Cardiac fibroblast (primary cell): Measurements from ENCODE around the gene LAG3.

ENCODE experiments used
- DNase-seq, 2 donors: peaks; one replicate each; pipeline versions ENCODE4 v3.0.0 to v3.0.0-alpha.2; 2010; ENCODE audit warnings: low read depth in 2 of 2
- H3K4me3 ChIP-seq, 2 donors: replicated peaks in 1 of 2; 1 replicate in 1 of 2; 2 replicates in 1 of 2; pipeline ENCODE4 v1.5.1; 2011; ENCODE audit warnings: low read depth in 2 of 2, low read length in 2 of 2, mild to moderate bottlenecking in 2 of 2, moderate library complexity in 1 of 2
- CTCF ChIP-seq: IDR thresholded peaks from one replicate; pipeline ENCODE4 v1.5.1; 2011; ENCODE audit warnings: low read depth, mild to moderate bottlenecking, low read length, inconsistent platforms

Gene LAG3

GRCh38 chr12:6775185-6776174 lies 3.2 kb downstream of the LAG3 start:
- no peak for DNase-seq
- no peak for TF ChIP-seq CTCF
- H3K4me3 ChIP-seq = no peak overlapping the region

GRCh38 chr12:6777386-6777785 lies 5.1 kb downstream of the LAG3 start:
- TF ChIP-seq CTCF = no peak

GRCh38 chr12:6778217-6778573 lies 5.9 kb downstream of the LAG3 start:
- no peak for TF ChIP-seq CTCF
- peak; percentile 34 to 57 for DNase-seq
- peak overlapping the region; percentile 37 to 45 for H3K4me3 ChIP-seq

More at GRCh38 chr12:6777386-6777785, 5.1 kb downstream of the LAG3 start:
- H3K4me3 ChIP-seq = no peak overlapping the region
- no peak for DNase-seq

- peak; percentile 94 to 96 for DNase-seq
- H3K4me3 ChIP-seq = peak overlapping the region; percentile 37 to 45
- TF ChIP-seq CTCF = peak; percentile 90
Observed at GRCh38 chr12:6778574-6779550, 6.5 kb downstream of the LAG3 start.

GRCh38 chr12:6779708-6780432 lies 7.5 kb downstream of the LAG3 start:
- H3K4me3 ChIP-seq = no peak overlapping the region
- DNase-seq = no peak
- no peak for TF ChIP-seq CTCF

GRCh38 chr12:6780573-6780972 lies 8.3 kb downstream of the LAG3 start:
- no peak overlapping the region for H3K4me3 ChIP-seq
- TF ChIP-seq CTCF = no peak
- DNase-seq = no peak
